Measurements from ENCODE around the gene MRPL22. TPM values are rescaled to one million over a fixed set of nuclear protein-coding genes. Genes with fewer than 3 reads are reported as not detected.
"Not testable (repeated sequence)": the region's sequence is repeated elsewhere in the genome, so short reads cannot be mapped to it uniquely, and the experiment has no call there.

The MRPL22 gene
- total RNA-seq, 1 experiment from 2014 or later, result 27.2 TPM

GRCh38 chr5:154972476-154973080, 31.7 kb downstream of the MRPL22 start:
- no peaks in the 10 kb centered on the region for H3K9me2 ChIP-seq (replicated peaks; ENCODE audit: low read length)
- BruUV-seq (replicated peaks), result no TSS peak
- H3K9me3 ChIP-seq (ENCODE audit: low read length), result no peaks in the 10 kb centered on the region
- TF ChIP-seq EZH2phosphoT487 (IDR thresholded peaks at IDR 0.05; ENCODE audit: borderline replicate concordance, low read length), result no peak
- TF ChIP-seq CTCF (conservative IDR thresholded peaks at IDR 0.05; ENCODE audit: low read depth, low read length), result peak; percentile 71
- TF ChIP-seq EZH2 (IDR thresholded peaks at IDR 0.05; ENCODE audit: low read length, unreplicated experiment), result no peak
- ATAC-seq (peak; percentile 72), DNase-seq (peak; percentile 56)
- H2AFZ ChIP-seq (ENCODE audit: low read length), result no peak overlapping the region
- H3K4me1 ChIP-seq (ENCODE audit: insufficient read depth, low read length), result peaks cover 2% of the 10 kb centered on the region; the same call in 1 of the 2 replicates
- ChIA-PET POLR2A (ENCODE audit: unreplicated experiment) (no interaction called here), CTCF (interaction anchor here (0.5 to 1.1 kb wide), 4 partner anchors 30 to 429 kb away, joined by 3 to 13 read pairs (median 4); no protein-coding TSS in a partner anchor)
- intact Hi-C loops (cut with micrococcal nuclease), result loop anchor here (1.0 to 5.0 kb wide), 3 partner anchors 32 to 175 kb away; no protein-coding TSS in a partner anchor
- no peak overlapping the region for H3K27ac ChIP-seq (ENCODE audit: low read length)
- H3K79me2 ChIP-seq (ENCODE audit: low read length), result no peaks in the 10 kb centered on the region
- no peak overlapping the region for H3K9ac ChIP-seq (ENCODE audit: low read length)
- H3F3A ChIP-seq (ENCODE audit: low read length, unreplicated experiment), result no peaks in the 10 kb centered on the region
- H4K20me1 ChIP-seq (ENCODE audit: low read length), result no peaks in the 10 kb centered on the region
- H3K36me3 ChIP-seq (ENCODE audit: low read depth, low read length), result 0 out of 2 replicates have a peak, but pooled peaks cover 3% of the 10 kb centered on the region
- no peak overlapping the region for H3K4me3 ChIP-seq (ENCODE audit: low read length)
- no peak overlapping the region for H3K4me2 ChIP-seq (ENCODE audit: low read length)
- no peaks in the 10 kb centered on the region for H3K27me3 ChIP-seq (ENCODE audit: low read length)

GRCh38 chr5:154976082-154976481, 35.2 kb downstream of the MRPL22 start:
- H3F3A ChIP-seq (ENCODE audit: low read length, unreplicated experiment); H3K36me3 ChIP-seq (ENCODE audit: low read depth, low read length); H3K4me1 ChIP-seq (ENCODE audit: insufficient read depth, low read length); intact Hi-C loops (cut with micrococcal nuclease); DNase-seq; H3K4me2 ChIP-seq (ENCODE audit: low read length); CTCF ChIA-PET; BruUV-seq (replicated peaks); H3K79me2 ChIP-seq (ENCODE audit: low read length); ATAC-seq; H3K27ac ChIP-seq (ENCODE audit: low read length); H3K9me2 ChIP-seq (replicated peaks; ENCODE audit: low read length); POLR2A ChIA-PET (ENCODE audit: unreplicated experiment); H3K9ac ChIP-seq (ENCODE audit: low read length); H3K4me3 ChIP-seq (ENCODE audit: low read length); H4K20me1 ChIP-seq (ENCODE audit: low read length); H3K27me3 ChIP-seq (ENCODE audit: low read length); H3K9me3 ChIP-seq (ENCODE audit: low read length); H2AFZ ChIP-seq (ENCODE audit: low read length): not testable (repeated sequence)

DNA sequence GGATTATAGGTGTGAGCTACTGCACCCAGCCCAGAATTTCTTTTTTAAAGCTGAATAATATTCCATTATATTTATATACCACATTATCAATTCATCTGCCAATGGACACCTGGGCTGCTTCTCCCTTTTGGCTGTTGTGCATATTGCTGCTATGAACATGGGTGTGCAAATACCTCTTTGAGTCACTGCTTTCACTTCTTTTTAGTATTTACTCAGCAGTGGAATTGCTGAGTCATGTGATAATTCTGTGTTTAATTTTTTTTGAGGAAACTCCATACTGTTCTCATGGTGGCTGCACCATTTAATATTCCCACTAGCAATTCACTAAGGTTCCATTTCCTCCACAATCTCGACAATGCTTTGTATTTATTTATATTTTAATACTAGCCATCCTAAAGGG, 36.5 kb downstream of the MRPL22 start:
- Histone ChIP-seq H3K4me3 (ENCODE audit: low read length) (no peak overlapping the region), H3F3A (ENCODE audit: low read length, unreplicated experiment) (no peaks in the 10 kb centered on the region), H3K4me1 (ENCODE audit: insufficient read depth, low read length) (peaks cover 4% of the 10 kb centered on the region; the same call in 1 of the 2 replicates), H3K4me2 (ENCODE audit: low read length) (no peak overlapping the region), H3K9ac (ENCODE audit: low read length) (no peak overlapping the region), H4K20me1 (ENCODE audit: low read length) (no peaks in the 10 kb centered on the region), H3K9me2 (replicated peaks; ENCODE audit: low read length) (no peaks in the 10 kb centered on the region), H3K27ac (ENCODE audit: low read length) (no peak overlapping the region), H3K9me3 (ENCODE audit: low read length) (no peaks in the 10 kb centered on the region), H3K36me3 (ENCODE audit: low read depth, low read length) (no peaks in the 10 kb centered on the region), H3K79me2 (ENCODE audit: low read length) (no peaks in the 10 kb centered on the region), H3K27me3 (ENCODE audit: low read length) (no peaks in the 10 kb centered on the region), H2AFZ (ENCODE audit: low read length) (no peak overlapping the region)
- peak; percentile 59 for DNase-seq
- no peak for TF ChIP-seq EZH2phosphoT487 (IDR thresholded peaks at IDR 0.05; ENCODE audit: borderline replicate concordance, low read length)
- no peak for TF ChIP-seq EZH2 (IDR thresholded peaks at IDR 0.05; ENCODE audit: low read length, unreplicated experiment)
- no peak for TF ChIP-seq CTCF (conservative IDR thresholded peaks at IDR 0.05; ENCODE audit: low read depth, low read length)
- POLR2A ChIA-PET (ENCODE audit: unreplicated experiment), result no interaction called here
- intact Hi-C loops (cut with micrococcal nuclease), result no loop called here
- BruUV-seq (replicated peaks), result no TSS peak
- ATAC-seq, result peak; percentile 79
- CTCF ChIA-PET, result no interaction called here

DNA sequence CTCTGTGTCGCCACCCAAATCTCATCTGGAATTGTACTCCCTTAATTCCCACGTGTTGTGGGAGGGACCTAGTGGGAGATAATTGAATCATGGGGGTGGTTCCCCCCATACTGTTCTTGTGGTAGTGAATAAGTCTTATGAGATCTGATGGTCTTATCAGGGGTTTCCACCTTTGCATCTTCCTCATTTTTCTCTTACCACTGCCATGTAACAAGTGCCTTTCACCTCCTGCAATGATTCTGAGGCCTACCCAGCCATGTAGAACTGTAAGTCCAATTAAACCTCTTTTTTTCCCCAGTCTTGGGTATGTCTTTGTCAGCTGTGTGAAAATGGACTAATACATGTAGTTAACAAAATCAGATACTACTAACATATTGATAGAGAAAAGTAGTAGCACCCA, 37.4 kb downstream of the MRPL22 start:
- CTCF ChIA-PET; H3K9me3 ChIP-seq (ENCODE audit: low read length); BruUV-seq (replicated peaks); POLR2A ChIA-PET (ENCODE audit: unreplicated experiment); H3K4me1 ChIP-seq (ENCODE audit: insufficient read depth, low read length); DNase-seq; H4K20me1 ChIP-seq (ENCODE audit: low read length); intact Hi-C loops (cut with micrococcal nuclease); H3K4me3 ChIP-seq (ENCODE audit: low read length); H3K79me2 ChIP-seq (ENCODE audit: low read length); H2AFZ ChIP-seq (ENCODE audit: low read length); ATAC-seq; H3K9me2 ChIP-seq (replicated peaks; ENCODE audit: low read length); H3K9ac ChIP-seq (ENCODE audit: low read length); H3F3A ChIP-seq (ENCODE audit: low read length, unreplicated experiment); H3K4me2 ChIP-seq (ENCODE audit: low read length); H3K27me3 ChIP-seq (ENCODE audit: low read length); H3K27ac ChIP-seq (ENCODE audit: low read length); H3K36me3 ChIP-seq (ENCODE audit: low read depth, low read length): not testable (repeated sequence)

Data from PC-3 (cell line).